ENCODE measurements around the gene PGP. TPM values are rescaled to one million over a fixed set of nuclear protein-coding genes. Genes with fewer than 3 reads are reported as not detected.

Gene PGP
- total RNA-seq, 4 donors from 2014 or later, result 13.1 to 27.0 (median 23.2) TPM

GRCh38 chr16:2175454-2175853 lies 39.2 kb downstream of the PGP start:
- no peak for DNase-seq (ENCODE audit: low spot score in 2 of 2)
- Histone ChIP-seq H3K4me3 (no peak overlapping the region), H3K9me3 (no peaks in the 10 kb centered on the region), H3K27me3 (no peaks in the 10 kb centered on the region), H3K36me3 (peaks cover 3 to 82% (median 33%) of the 10 kb centered on the region in 3 donors), H3K27ac (no peak overlapping the region), H3K4me1 (peaks cover 0 to 5% (median 0%) of the 10 kb centered on the region in 4 donors)
- 88 to 100% methylated on average over 2 to 10 of the region's 10 CpGs for WGBS, 2 donors
- TF ChIP-seq EP300 (IDR thresholded peaks at IDR 0.05) (no peak), POLR2A (IDR thresholded peaks at IDR 0.05) (no peak)
- TF ChIP-seq, protein P1, sequence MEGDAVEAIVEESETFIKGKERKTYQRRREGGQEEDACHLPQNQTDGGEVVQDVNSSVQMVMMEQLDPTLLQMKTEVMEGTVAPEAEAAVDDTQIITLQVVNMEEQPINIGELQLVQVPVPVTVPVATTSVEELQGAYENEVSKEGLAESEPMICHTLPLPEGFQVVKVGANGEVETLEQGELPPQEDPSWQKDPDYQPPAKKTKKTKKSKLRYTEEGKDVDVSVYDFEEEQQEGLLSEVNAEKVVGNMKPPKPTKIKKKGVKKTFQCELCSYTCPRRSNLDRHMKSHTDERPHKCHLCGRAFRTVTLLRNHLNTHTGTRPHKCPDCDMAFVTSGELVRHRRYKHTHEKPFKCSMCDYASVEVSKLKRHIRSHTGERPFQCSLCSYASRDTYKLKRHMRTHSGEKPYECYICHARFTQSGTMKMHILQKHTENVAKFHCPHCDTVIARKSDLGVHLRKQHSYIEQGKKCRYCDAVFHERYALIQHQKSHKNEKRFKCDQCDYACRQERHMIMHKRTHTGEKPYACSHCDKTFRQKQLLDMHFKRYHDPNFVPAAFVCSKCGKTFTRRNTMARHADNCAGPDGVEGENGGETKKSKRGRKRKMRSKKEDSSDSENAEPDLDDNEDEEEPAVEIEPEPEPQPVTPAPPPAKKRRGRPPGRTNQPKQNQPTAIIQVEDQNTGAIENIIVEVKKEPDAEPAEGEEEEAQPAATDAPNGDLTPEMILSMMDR (IDR thresholded peaks at IDR 0.05), result no peak

GRCh38 chr16:2174396-2175131 lies 40.1 kb downstream of the PGP start:
- no peak for TF ChIP-seq POLR2A (IDR thresholded peaks at IDR 0.05)
- no peak for TF ChIP-seq EP300 (IDR thresholded peaks at IDR 0.05)
- TF ChIP-seq, protein P1 (IDR thresholded peaks at IDR 0.05), result no peak
- H3K36me3 ChIP-seq, result peaks cover 3 to 91% (median 33%) of the 10 kb centered on the region in 3 donors
- WGBS, 2 donors, result 88 to 89% methylated on average over 16 to 21 of the region's 21 CpGs

DNA sequence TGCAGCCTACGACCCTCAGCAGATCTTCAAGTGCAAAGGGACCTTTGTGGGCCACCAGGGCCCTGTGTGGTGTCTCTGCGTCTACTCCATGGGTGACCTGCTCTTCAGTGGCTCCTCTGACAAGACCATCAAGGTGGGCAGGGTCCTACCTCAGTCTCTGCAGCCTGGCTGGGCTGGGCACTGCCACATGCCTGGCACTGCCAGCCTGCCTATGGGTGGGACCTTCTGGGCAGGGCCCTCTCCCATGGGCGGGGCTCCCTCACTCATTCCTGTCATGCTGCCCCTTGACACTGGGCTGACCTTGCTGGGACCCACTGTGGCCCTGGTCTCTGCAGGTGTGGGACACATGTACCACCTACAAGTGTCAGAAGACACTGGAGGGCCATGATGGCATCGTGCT lies 40.7 kb downstream of the PGP start:
- TF ChIP-seq POLR2A (IDR thresholded peaks at IDR 0.05), result no peak
- TF ChIP-seq, protein P1 (IDR thresholded peaks at IDR 0.05), result no peak
- no peak overlapping the region for H3K27ac ChIP-seq
- DNase-seq (ENCODE audit: low spot score in 2 of 2), result no peak
- peaks cover 0 to 5% (median 0%) of the 10 kb centered on the region in 4 donors for H3K4me1 ChIP-seq
- H3K4me3 ChIP-seq, result no peak overlapping the region
- 84 to 100% methylated on average over 1 to 3 of the region's 4 CpGs for WGBS, 2 donors
- H3K9me3 ChIP-seq, result no peaks in the 10 kb centered on the region
- H3K36me3 ChIP-seq, result peaks cover 3 to 96% (median 33%) of the 10 kb centered on the region in 3 donors
- no peaks in the 10 kb centered on the region for H3K27me3 ChIP-seq

More at GRCh38 chr16:2174396-2175131, 40.1 kb downstream of the PGP start:
- no peak for DNase-seq (ENCODE audit: low spot score in 2 of 2)
- H3K4me3 ChIP-seq, result no peak overlapping the region
- no peaks in the 10 kb centered on the region for H3K27me3 ChIP-seq
- peaks cover 0 to 5% (median 0%) of the 10 kb centered on the region in 4 donors for H3K4me1 ChIP-seq
- H3K9me3 ChIP-seq, result no peaks in the 10 kb centered on the region
- no peak overlapping the region for H3K27ac ChIP-seq

GRCh38 chr16:2173366-2173765 lies 41.3 kb downstream of the PGP start:
- H3K4me3 ChIP-seq, result no peak overlapping the region
- H3K27ac ChIP-seq, result no peak overlapping the region
- no peak for TF ChIP-seq POLR2A (IDR thresholded peaks at IDR 0.05)
- no peak for TF ChIP-seq EP300 (IDR thresholded peaks at IDR 0.05)
- TF ChIP-seq, protein P1 (IDR thresholded peaks at IDR 0.05), result no peak
- peaks cover 3 to 99% (median 33%) of the 10 kb centered on the region in 3 donors for H3K36me3 ChIP-seq
- no peaks in the 10 kb centered on the region for H3K27me3 ChIP-seq
- no peaks in the 10 kb centered on the region for H3K9me3 ChIP-seq
- H3K4me1 ChIP-seq, result peaks cover 0 to under 1% (median 0%) of the 10 kb centered on the region in 4 donors
- WGBS, 2 donors, result 88 to 89% methylated on average over 10 to 14 of the region's 14 CpGs
- no peak for DNase-seq (ENCODE audit: low spot score in 2 of 2)

DNA sequence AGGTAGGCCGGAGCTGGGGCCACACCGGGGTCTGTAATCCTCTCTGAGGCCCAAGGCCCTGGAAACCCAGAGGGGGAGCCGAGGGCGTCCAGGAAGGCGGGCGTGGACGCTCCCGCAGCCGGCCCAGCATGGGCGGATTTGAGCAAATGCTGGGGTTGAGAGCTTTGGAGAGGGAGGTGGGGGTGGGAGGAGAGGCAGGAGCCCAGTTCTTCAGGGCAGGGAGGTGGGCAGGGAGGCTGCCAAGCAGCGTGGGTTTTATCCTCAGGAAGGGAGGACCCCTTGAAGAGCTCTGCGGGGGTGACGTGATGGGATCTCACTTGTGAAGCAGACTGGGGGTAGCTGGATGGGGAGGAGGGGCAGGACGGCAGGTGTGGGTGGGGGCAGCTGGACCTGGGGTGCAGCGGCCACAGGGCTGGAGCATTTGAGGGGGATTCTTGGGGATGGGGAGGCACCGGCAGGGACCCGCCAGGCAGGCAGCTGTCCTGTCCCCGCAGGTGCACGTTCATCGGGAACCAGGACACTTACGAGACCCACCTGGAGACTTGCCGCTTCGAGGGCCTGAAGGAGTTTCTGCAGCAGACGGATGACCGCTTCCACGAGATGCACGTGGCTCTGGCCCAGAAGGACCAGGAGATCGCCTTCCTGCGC lies 41.8 kb downstream of the PGP start:
- no peaks in the 10 kb centered on the region for H3K9me3 ChIP-seq
- no peaks in the 10 kb centered on the region for H3K4me1 ChIP-seq
- TF ChIP-seq, protein P1 (IDR thresholded peaks at IDR 0.05), result no peak
- TF ChIP-seq EP300 (IDR thresholded peaks at IDR 0.05) (no peak), POLR2A (IDR thresholded peaks at IDR 0.05) (no peak)
- 88 to 91% methylated on average over 23 to 27 of the region's 29 CpGs for WGBS, 2 donors
- no peaks in the 10 kb centered on the region for H3K27me3 ChIP-seq
- H3K27ac ChIP-seq, result no peak overlapping the region
- H3K4me3 ChIP-seq, result no peak overlapping the region
- DNase-seq (ENCODE audit: low spot score in 2 of 2), result no peak
- peaks cover 1 to 99% (median 38%) of the 10 kb centered on the region in 3 donors for H3K36me3 ChIP-seq
